Ovary (tissue), 10 donors: ENCODE data around the gene LDLR. TPM values are rescaled to one million over a fixed set of nuclear protein-coding genes. Genes with fewer than 3 reads are reported as not detected.

Experiments used
- DNase-seq, 5 donors: peaks; one replicate each; pipeline ENCODE4 v3.0.0-alpha.2; 2019 to 2020
- H3K27ac ChIP-seq, 2 donors: fragments of 200-600 bp; one replicate each; pipeline versions ENCODE4 v1.5.1 to v1.8.0; 2019 to 2022
- H3K27me3 ChIP-seq: fragments of 200-600 bp; one replicate; pipeline ENCODE4 v1.8.0; 2022
- H3K36me3 ChIP-seq: fragments of 200-600 bp; sonication (generic); one replicate; pipeline ENCODE4 v1.5.1; 2019
- H3K4me1 ChIP-seq: one replicate; pipeline ENCODE4 v1.8.1; 2013; ENCODE audit warnings: mild to moderate bottlenecking, moderate library complexity; ENCODE audit not compliant: insufficient read depth
- H3K4me3 ChIP-seq: fragments of 200-600 bp; sonication (generic); one replicate; pipeline ENCODE4 v1.5.1; 2017
- H3K9me3 ChIP-seq, 2 donors: fragments of 200-600 bp in 1 of 2; sonication (generic) in 1 of 2; one replicate each; pipeline versions ENCODE4 v1.5.1 to v1.8.1; 2013 to 2019; ENCODE audit warnings: mild to moderate bottlenecking in 1 of 2, moderate library complexity in 1 of 2
- EP300 ChIP-seq: sonication (generic); formaldehyde crosslinking; IDR thresholded peaks from one replicate; pipeline ENCODE4 v1.6.1; 2017; ENCODE audit warnings: antibody characterized with exemption
- POLR2A ChIP-seq: fragments of 450-650 bp; IDR thresholded peaks from one replicate; pipeline ENCODE4 v1.6.1; 2017; ENCODE audit warnings: antibody characterized with exemption, mild to moderate bottlenecking, moderate library complexity
- WGBS, 3 donors: extraction: QIAGEN DNeasy Blood & Tissue Kit in 1 of 3; methylation state at CpG; one replicate each; pipeline versions ENCODE4 v1.1.5 to v1.1.7; 2013 to 2017; 5-methylcytosine and 5-hydroxymethylcytosine counted together
- intact Hi-C, 4 donors: fragments of 100-400 bp; cut with DNase I; formaldehyde crosslinking; loops; one replicate each; pipeline versions ENCODE4 v1.11.0 to v1.15.1; 2022 to 2023
- long read RNA-seq, 3 donors: library from polyadenylated mRNA in 2 of 3; unstranded in 2 of 3; transcript quantifications; one replicate each; pipeline ENCODE4 v2.0.0 and lab custom pipeline, GENCODE V29; 2021 to 2026
- polyA plus RNA-seq, 2 donors: library from polyadenylated mRNA; stranded (reverse); fragments of 200-250 nt in 1 of 2; fragments of 350-450 nt in 1 of 2; fragmentation: Illumina TruSeq in 1 of 2; extraction: RNeasy Lipid Tissue Mini Kit (QIAGEN cat#74804) in 1 of 2; gene quantifications; one replicate each; pipeline ENCODE4 v1.2.3, GENCODE V29; 2013 to 2014
- total RNA-seq, 7 donors: library from RNA; depleted of rRNA in 2 of 7; stranded (reverse); fragments of >200 nt in 2 of 7; fragmentation: NEBNext Ultra II Directional in 3 of 7; extraction: Animal tissue kit (Norgen Biotek cat#: 25700) in 3 of 7; gene quantifications; one replicate each; pipeline versions ENCODE4 v1.1.0 to v1.2.4, GENCODE V29; 2016 to 2023
- TF ChIP-seq, protein P1 (sequence below), 3 donors: fragments of 450-650 bp in 2 of 3; fragments of 200-600 bp in 1 of 3; IDR thresholded peaks; one replicate each; pipeline versions ENCODE4 v1.5.1 to v1.8.0; 2016 to 2022; ENCODE audit warnings: antibody characterized with exemption in 3 of 3, mild to moderate bottlenecking in 1 of 3
- donor health status: DM: no; HTN: no; CAD: no; lungs with moderate emphysema.
- donor health status: DM: no; HTN: no; CAD: no.
- donor health status: Bipolar disorder and iron deficiency.
- donor health status: DM: yes; HTN: yes; CAD: no.
- donor health status: DM: no; HTN: no; CAD: no.
- donor health status: DM: yes; HTN: yes; CAD: no.

LDLR gene
- 100 to 1,000 TPM in 5 of 7 donors, 10 to 100 TPM in 2; 54.2 to 436 (median 141) TPM for total RNA-seq
- polyA plus RNA-seq: 100 to 1,000 TPM in 1 of 2 donors, 10 to 100 TPM in 1; 31.1 to 205 TPM
- long read RNA-seq, donor 1, transcript LDLR-208 (18 exons, 3,617 nt): major isoform, 6 of 76 reads
- long read RNA-seq, donor 1, partial matches to known transcripts: 43 of 76 reads
- long read RNA-seq, donor 1, other reads (novel, unspliced or antisense): 24 of 76 reads
- long read RNA-seq, donor 2, partial matches to known transcripts: 0 of 3 reads
- long read RNA-seq, donor 2, other reads (novel, unspliced or antisense): 0 of 3 reads
- long read RNA-seq, donor 3, transcript LDLR-208 (18 exons, 3,617 nt): major isoform, 6 of 35 reads
- long read RNA-seq, donor 3, partial matches to known transcripts: 15 of 35 reads
- long read RNA-seq, donor 3, other reads (novel, unspliced or antisense): 14 of 35 reads

DNA sequence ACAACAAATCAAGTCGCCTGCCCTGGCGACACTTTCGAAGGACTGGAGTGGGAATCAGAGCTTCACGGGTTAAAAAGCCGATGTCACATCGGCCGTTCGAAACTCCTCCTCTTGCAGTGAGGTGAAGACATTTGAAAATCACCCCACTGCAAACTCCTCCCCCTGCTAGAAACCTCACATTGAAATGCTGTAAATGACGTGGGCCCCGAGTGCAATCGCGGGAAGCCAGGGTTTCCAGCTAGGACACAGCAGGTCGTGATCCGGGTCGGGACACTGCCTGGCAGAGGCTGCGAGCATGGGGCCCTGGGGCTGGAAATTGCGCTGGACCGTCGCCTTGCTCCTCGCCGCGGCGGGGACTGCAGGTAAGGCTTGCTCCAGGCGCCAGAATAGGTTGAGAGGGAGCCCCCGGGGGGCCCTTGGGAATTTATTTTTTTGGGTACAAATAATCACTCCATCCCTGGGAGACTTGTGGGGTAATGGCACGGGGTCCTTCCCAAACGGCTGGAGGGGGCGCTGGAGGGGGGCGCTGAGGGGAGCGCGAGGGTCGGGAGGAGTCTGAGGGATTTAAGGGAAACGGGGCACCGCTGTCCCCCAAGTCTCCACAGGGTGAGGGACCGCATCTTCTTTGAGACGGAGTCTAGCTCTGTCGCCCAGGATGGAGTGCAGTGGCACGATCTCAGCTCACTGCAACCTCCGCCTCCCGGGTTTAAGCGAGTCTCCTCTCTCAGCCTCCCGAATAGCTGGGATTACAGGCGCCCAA lies at the start of gene LDLR:
LDLR (plus strand) TSS at position 210 of the 760 bp plus-strand sequence; CDS start at position 296, 86 bp downstream.
- WGBS, 3 donors: 0 to 1% (median 0%) methylated on average over 43 of the region's 43 CpGs
- Histone ChIP-seq H3K4me1 (peaks cover 10% of the 10 kb centered on the region), H3K27ac (peak within 1 kb of the TSS; percentile 93 to 98), H3K4me3 (peak within 1 kb of the TSS; percentile 64), H3K27me3 (no peaks in the 10 kb centered on the region), H3K9me3 (no peaks in the 10 kb centered on the region), H3K36me3 (no peaks in the 10 kb centered on the region)
- peak; percentile 98 for TF ChIP-seq EP300
- TF ChIP-seq POLR2A: peak; percentile 87
- TF ChIP-seq, protein P1, sequence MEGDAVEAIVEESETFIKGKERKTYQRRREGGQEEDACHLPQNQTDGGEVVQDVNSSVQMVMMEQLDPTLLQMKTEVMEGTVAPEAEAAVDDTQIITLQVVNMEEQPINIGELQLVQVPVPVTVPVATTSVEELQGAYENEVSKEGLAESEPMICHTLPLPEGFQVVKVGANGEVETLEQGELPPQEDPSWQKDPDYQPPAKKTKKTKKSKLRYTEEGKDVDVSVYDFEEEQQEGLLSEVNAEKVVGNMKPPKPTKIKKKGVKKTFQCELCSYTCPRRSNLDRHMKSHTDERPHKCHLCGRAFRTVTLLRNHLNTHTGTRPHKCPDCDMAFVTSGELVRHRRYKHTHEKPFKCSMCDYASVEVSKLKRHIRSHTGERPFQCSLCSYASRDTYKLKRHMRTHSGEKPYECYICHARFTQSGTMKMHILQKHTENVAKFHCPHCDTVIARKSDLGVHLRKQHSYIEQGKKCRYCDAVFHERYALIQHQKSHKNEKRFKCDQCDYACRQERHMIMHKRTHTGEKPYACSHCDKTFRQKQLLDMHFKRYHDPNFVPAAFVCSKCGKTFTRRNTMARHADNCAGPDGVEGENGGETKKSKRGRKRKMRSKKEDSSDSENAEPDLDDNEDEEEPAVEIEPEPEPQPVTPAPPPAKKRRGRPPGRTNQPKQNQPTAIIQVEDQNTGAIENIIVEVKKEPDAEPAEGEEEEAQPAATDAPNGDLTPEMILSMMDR (IDR thresholded peaks at IDR 0.05): no peak
- intact Hi-C loops: loop anchor here in 1 of 4 donors (5.0 kb wide), 1 partner anchor 52 kb away; no protein-coding TSS in a partner anchor
- DNase-seq: peak; percentile 80 to 92 (median 88)

DNA sequence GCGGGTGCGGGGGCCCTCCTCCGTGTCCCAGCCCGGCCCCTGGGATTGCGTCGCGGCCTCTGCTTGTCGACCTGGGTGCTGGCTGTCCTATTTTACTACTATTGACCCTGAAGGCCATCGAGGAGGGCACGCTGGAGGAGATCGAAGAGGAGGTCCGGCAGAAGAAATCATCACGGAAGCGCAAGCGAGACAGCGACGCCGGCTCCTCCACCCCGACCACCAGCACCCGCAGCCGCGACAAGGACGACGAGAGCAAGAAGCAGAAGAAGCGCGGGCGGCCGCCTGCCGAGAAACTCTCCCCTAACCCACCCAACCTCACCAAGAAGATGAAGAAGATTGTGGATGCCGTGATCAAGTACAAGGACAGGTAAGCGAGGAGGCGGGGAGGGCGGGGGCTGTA lies 48.1 kb upstream of the LDLR start:
- no peak for DNase-seq
- 92 to 94% (median 93%) methylated on average over 33 of the region's 33 CpGs for WGBS, 3 donors
- intact Hi-C loops: no loop called here
- Histone ChIP-seq H3K36me3 (no peaks in the 10 kb centered on the region), H3K4me3 (no peak overlapping the region), H3K9me3 (no peaks in the 10 kb centered on the region), H3K27me3 (no peaks in the 10 kb centered on the region), H3K4me1 (peaks cover 6% of the 10 kb centered on the region), H3K27ac (no peak overlapping the region)
- TF ChIP-seq EP300 (no peak), POLR2A (no peak)
- TF ChIP-seq, protein P1 (IDR thresholded peaks at IDR 0.05): no peak

DNA sequence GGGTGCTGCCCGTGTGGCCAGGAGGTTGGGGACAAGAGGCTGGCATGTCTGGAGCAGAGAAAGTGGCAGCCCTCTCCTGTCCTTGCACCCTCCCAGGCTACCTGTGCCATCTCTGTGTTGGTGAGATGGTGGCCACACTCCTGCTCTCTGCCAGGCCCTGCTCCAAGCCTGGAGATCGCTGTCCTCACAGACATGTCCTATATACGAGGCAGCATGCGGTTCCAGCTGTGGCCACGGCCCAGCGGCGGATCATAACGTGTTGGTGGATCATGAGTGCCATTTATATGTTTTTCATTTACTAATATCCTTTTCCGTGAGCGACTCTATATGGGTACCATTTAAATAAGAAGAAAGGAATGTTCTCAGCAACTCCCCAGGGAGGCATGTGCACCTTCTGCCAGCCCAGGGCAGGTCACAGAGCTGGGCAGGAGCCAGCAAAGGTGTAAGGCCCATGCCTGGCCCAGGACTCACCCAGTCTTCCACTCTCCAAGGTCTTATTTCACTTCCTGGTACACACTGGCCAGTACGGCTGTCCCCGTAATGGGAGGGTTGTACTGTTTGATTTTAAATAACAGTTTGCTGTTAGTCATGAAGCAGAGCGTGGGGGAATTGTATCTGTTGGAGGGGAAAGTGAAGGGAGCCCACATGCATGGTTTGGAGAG lies 47.2 kb upstream of the LDLR start:
- intact Hi-C loops: no loop called here
- DNase-seq: no peak
- TF ChIP-seq EP300: no peak
- TF ChIP-seq, protein P1 (IDR thresholded peaks at IDR 0.05): no peak
- Histone ChIP-seq H3K4me3 (no peak overlapping the region), H3K36me3 (no peaks in the 10 kb centered on the region), H3K27ac (no peak overlapping the region), H3K4me1 (peaks cover 6% of the 10 kb centered on the region), H3K27me3 (no peaks in the 10 kb centered on the region), H3K9me3 (no peaks in the 10 kb centered on the region)
- 86 to 90% (median 90%) methylated on average over 13 of the region's 13 CpGs for WGBS, 3 donors

DNA sequence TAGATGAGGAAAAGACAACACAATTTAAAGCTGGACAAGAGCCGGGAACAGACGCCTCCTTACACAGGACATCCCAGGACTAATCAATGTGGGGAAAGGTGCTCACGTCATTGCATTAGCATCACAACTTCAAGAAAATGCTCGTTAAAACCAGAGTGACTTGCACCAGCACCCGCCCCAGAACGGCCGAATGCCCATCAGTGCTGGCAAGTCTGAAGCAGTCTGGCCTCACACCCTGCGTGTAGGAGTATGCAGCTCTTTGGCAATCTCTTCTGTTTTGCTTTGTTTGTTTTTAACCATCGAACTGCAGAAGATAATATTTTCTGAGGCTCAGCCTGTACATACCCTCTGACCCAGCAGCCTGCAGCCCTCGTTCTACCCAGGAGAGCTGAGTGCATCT lies 44.8 kb upstream of the LDLR start:
- H3K4me1 ChIP-seq: peaks cover 6% of the 10 kb centered on the region
- H3K27me3 ChIP-seq: no peaks in the 10 kb centered on the region
- no peaks in the 10 kb centered on the region for H3K9me3 ChIP-seq
- H3K27ac ChIP-seq: peak overlapping the region; percentile 35
- DNase-seq: peak; percentile 33 to 77 (median 54)
- H3K36me3 ChIP-seq: no peaks in the 10 kb centered on the region
- intact Hi-C loops: no loop called here
- WGBS, 3 donors: 15 to 24% (median 18%) methylated on average over 10 of the region's 10 CpGs
- no peak overlapping the region for H3K4me3 ChIP-seq
- TF ChIP-seq POLR2A (no peak), EP300 (no peak)
- TF ChIP-seq, protein P1 (IDR thresholded peaks at IDR 0.05): no peak
